Measurements from ENCODE around the gene MAN1A2. TPM values are rescaled to one million over a fixed set of nuclear protein-coding genes. Genes with fewer than 3 reads are reported as not detected.

The MAN1A2 gene
- total RNA-seq, 1 experiment from 2014 or later = 21.1 TPM

DNA sequence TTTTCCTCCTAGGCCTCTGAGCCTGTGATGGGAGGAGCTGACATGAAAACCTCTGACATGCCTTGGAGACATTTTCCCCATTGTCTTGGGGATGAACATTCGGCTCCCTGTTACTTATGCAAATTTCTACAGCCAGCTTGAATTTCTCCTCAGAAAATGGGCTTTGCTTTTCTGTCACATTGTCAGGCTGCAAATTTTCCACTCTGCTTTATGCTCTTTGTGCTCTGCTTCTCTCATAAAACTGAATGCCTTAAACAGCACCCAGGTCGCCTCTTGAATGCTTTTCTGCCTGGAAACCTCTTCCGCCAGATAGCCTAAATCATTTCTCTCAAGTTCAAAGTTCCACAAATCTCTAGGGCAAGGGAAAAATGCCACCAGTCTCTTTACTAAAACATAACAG, 191.9 kb downstream of the MAN1A2 start:
- Histone ChIP-seq H4K20me1 (ENCODE audit: low read length) (no peaks in the 10 kb centered on the region), H3K4me1 (ENCODE audit: insufficient read depth, low read length) (peaks cover 15% of the 10 kb centered on the region), H3K9ac (ENCODE audit: low read length) (no peak overlapping the region), H3K4me3 (ENCODE audit: low read length) (no peak overlapping the region), H2AFZ (ENCODE audit: low read length) (no peak overlapping the region), H3K27ac (ENCODE audit: low read length) (no peak overlapping the region), H3K9me3 (ENCODE audit: low read length) (no peaks in the 10 kb centered on the region), H3F3A (ENCODE audit: low read length, unreplicated experiment) (no peaks in the 10 kb centered on the region), H3K4me2 (ENCODE audit: low read length) (no peak overlapping the region), H3K79me2 (ENCODE audit: low read length) (no peaks in the 10 kb centered on the region), H3K36me3 (ENCODE audit: low read depth, low read length) (no peaks in the 10 kb centered on the region), H3K27me3 (ENCODE audit: low read length) (0 out of 2 replicates have a peak, but pooled peaks cover 3% of the 10 kb centered on the region), H3K9me2 (replicated peaks; ENCODE audit: low read length) (no peaks in the 10 kb centered on the region)
- intact Hi-C loops (cut with micrococcal nuclease) = no loop called here
- ATAC-seq (no peak), DNase-seq (no peak)
- ChIA-PET POLR2A (ENCODE audit: unreplicated experiment) (no interaction called here), CTCF (no interaction called here)
- no TSS peak for BruUV-seq (replicated peaks)
- TF ChIP-seq, protein P1, sequence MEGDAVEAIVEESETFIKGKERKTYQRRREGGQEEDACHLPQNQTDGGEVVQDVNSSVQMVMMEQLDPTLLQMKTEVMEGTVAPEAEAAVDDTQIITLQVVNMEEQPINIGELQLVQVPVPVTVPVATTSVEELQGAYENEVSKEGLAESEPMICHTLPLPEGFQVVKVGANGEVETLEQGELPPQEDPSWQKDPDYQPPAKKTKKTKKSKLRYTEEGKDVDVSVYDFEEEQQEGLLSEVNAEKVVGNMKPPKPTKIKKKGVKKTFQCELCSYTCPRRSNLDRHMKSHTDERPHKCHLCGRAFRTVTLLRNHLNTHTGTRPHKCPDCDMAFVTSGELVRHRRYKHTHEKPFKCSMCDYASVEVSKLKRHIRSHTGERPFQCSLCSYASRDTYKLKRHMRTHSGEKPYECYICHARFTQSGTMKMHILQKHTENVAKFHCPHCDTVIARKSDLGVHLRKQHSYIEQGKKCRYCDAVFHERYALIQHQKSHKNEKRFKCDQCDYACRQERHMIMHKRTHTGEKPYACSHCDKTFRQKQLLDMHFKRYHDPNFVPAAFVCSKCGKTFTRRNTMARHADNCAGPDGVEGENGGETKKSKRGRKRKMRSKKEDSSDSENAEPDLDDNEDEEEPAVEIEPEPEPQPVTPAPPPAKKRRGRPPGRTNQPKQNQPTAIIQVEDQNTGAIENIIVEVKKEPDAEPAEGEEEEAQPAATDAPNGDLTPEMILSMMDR (conservative IDR thresholded peaks at IDR 0.05; ENCODE audit: low read depth, low read length) = no peak
- no peak for TF ChIP-seq EZH2phosphoT487 (IDR thresholded peaks at IDR 0.05; ENCODE audit: borderline replicate concordance, low read length)
- no peak for TF ChIP-seq EZH2 (IDR thresholded peaks at IDR 0.05; ENCODE audit: low read length, unreplicated experiment)

DNA sequence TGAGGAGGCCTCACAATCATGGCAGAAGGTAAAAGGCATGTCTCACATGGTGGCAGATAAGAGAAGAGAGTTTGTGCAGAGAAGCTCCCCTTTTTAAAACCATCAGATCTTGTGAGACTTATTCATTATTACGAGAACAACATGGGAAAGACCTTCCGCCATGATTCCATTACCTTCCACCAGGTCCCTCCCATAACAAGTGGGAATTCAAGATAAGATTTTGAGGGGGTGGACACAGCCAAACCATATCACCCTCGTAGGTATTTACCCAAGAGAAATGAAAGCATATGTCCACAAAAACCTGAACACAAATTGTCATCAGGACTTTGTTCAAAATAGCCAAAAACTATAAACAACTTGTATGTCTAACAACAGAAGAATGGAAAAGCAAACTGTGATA, 192.7 kb downstream of the MAN1A2 start:
- BruUV-seq (replicated peaks) = no TSS peak
- Histone ChIP-seq H3K36me3 (ENCODE audit: low read depth, low read length) (no peaks in the 10 kb centered on the region), H3K4me2 (ENCODE audit: low read length) (no peak overlapping the region), H3K9me2 (replicated peaks; ENCODE audit: low read length) (no peaks in the 10 kb centered on the region), H2AFZ (ENCODE audit: low read length) (no peak overlapping the region), H3K9ac (ENCODE audit: low read length) (no peak overlapping the region), H3K9me3 (ENCODE audit: low read length) (no peaks in the 10 kb centered on the region), H3K27ac (ENCODE audit: low read length) (no peak overlapping the region), H3K27me3 (ENCODE audit: low read length) (0 out of 2 replicates have a peak, but pooled peaks cover 3% of the 10 kb centered on the region), H3K4me3 (ENCODE audit: low read length) (no peak overlapping the region), H3K4me1 (ENCODE audit: insufficient read depth, low read length) (peaks cover 15% of the 10 kb centered on the region), H3F3A (ENCODE audit: low read length, unreplicated experiment) (no peaks in the 10 kb centered on the region), H3K79me2 (ENCODE audit: low read length) (no peaks in the 10 kb centered on the region), H4K20me1 (ENCODE audit: low read length) (no peaks in the 10 kb centered on the region)
- POLR2A ChIA-PET (ENCODE audit: unreplicated experiment) = no interaction called here
- ATAC-seq (no peak), DNase-seq (no peak)
- intact Hi-C loops (cut with micrococcal nuclease) = no loop called here
- TF ChIP-seq, protein P1 (conservative IDR thresholded peaks at IDR 0.05; ENCODE audit: low read depth, low read length) = no peak
- TF ChIP-seq EZH2 (IDR thresholded peaks at IDR 0.05; ENCODE audit: low read length, unreplicated experiment) (no peak), EZH2phosphoT487 (IDR thresholded peaks at IDR 0.05; ENCODE audit: borderline replicate concordance, low read length) (no peak)
- CTCF ChIA-PET = no interaction called here

DNA sequence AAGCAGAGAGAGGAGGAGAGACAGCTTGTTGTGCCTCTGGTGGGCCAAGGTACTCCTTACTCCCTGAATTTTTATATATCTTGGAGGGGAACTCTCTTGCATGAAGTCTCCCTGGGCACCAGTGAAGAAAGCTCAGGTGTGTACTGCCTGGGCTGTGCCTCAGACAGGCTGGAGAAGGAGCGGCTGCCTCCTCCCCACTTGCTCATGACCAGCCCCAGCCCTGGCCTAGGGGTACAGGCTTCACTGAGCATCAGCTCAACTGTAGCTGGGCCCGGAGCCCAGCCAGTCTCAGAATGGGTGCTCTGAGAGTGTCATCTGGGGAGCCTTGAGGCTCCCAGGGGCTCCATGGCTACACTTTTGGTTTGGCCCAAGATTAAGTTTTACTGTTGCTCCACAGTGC, 193.8 kb downstream of the MAN1A2 start:
- Histone ChIP-seq H3K9me2 (replicated peaks; ENCODE audit: low read length) (no peaks in the 10 kb centered on the region), H3K27ac (ENCODE audit: low read length) (no peak overlapping the region), H3K4me3 (ENCODE audit: low read length) (no peak overlapping the region), H3K79me2 (ENCODE audit: low read length) (no peaks in the 10 kb centered on the region), H3K36me3 (ENCODE audit: low read depth, low read length) (no peaks in the 10 kb centered on the region), H2AFZ (ENCODE audit: low read length) (no peak overlapping the region), H3K4me2 (ENCODE audit: low read length) (no peak overlapping the region), H4K20me1 (ENCODE audit: low read length) (no peaks in the 10 kb centered on the region), H3K9ac (ENCODE audit: low read length) (no peak overlapping the region), H3K27me3 (ENCODE audit: low read length) (0 out of 2 replicates have a peak, but pooled peaks cover 2% of the 10 kb centered on the region), H3F3A (ENCODE audit: low read length, unreplicated experiment) (no peaks in the 10 kb centered on the region), H3K9me3 (ENCODE audit: low read length) (no peaks in the 10 kb centered on the region), H3K4me1 (ENCODE audit: insufficient read depth, low read length) (peaks cover 15% of the 10 kb centered on the region)
- no peak for ATAC-seq
- ChIA-PET CTCF (no interaction called here), POLR2A (ENCODE audit: unreplicated experiment) (no interaction called here)
- TF ChIP-seq, protein P1 (conservative IDR thresholded peaks at IDR 0.05; ENCODE audit: low read depth, low read length) = no peak
- TF ChIP-seq EZH2phosphoT487 (IDR thresholded peaks at IDR 0.05; ENCODE audit: borderline replicate concordance, low read length) (no peak), EZH2 (IDR thresholded peaks at IDR 0.05; ENCODE audit: low read length, unreplicated experiment) (no peak)
- no TSS peak for BruUV-seq (replicated peaks)
- intact Hi-C loops (cut with micrococcal nuclease) = no loop called here
- DNase-seq = no peak
